GM12801 (cell line): Measurements from ENCODE around the gene SRGN.

ENCODE experiments used
- TF ChIP-seq, protein P1 (sequence below): IDR thresholded peaks from one replicate; pipeline ENCODE4 v1.5.1; 2011; ENCODE audit warnings: control low read depth; ENCODE audit not compliant: insufficient read length; ENCODE audit errors: extremely low read depth

The SRGN gene

DNA sequence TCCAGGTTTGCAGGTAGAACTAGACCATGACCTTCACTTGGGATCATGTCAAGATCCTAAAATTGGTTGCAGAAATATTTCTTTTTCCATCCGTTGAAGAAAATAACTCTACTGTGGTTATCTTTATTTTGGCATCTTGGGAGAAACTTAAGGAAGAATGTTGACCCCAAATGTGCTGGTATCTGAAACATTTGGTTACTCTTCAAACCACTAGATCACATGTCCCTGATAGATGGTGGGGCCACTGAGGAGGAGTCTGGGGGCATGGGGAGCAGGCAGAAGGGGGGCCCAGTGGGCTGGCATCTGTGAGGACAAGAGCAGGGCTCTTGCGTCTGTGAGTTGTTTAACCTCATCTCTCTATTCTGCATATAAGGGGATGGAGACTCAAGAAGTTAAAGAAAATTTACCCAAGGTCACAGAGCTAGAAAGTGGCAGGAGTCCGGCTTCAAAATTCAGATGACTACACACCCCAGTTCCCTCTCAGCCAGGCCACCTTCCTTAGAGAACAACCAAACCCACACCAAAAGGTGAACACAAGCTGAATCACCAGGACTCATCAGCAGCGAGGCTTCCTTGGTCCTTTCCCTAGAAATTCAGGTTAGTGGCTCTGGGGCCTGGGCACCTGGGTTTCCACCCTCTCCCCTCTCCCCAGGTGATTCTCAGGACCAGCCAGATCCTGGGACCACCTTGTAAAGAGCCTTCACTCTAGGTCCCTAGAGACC, 40.6 kb upstream of the SRGN start:
- TF ChIP-seq, protein P1, sequence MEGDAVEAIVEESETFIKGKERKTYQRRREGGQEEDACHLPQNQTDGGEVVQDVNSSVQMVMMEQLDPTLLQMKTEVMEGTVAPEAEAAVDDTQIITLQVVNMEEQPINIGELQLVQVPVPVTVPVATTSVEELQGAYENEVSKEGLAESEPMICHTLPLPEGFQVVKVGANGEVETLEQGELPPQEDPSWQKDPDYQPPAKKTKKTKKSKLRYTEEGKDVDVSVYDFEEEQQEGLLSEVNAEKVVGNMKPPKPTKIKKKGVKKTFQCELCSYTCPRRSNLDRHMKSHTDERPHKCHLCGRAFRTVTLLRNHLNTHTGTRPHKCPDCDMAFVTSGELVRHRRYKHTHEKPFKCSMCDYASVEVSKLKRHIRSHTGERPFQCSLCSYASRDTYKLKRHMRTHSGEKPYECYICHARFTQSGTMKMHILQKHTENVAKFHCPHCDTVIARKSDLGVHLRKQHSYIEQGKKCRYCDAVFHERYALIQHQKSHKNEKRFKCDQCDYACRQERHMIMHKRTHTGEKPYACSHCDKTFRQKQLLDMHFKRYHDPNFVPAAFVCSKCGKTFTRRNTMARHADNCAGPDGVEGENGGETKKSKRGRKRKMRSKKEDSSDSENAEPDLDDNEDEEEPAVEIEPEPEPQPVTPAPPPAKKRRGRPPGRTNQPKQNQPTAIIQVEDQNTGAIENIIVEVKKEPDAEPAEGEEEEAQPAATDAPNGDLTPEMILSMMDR, result no peak

GRCh38 chr10:69048103-69048502, 39.8 kb upstream of the SRGN start:
- TF ChIP-seq, protein P1, result no peak

GRCh38 chr10:69049566-69049961, 38.3 kb upstream of the SRGN start:
- TF ChIP-seq, protein P1, result no peak

- TF ChIP-seq, protein P1, result no peak
These were observed 36.6 kb upstream of the SRGN start for GRCh38 chr10:69051303-69051702.

- TF ChIP-seq, protein P1, result no peak
These were observed 36.0 kb upstream of the SRGN start for GRCh38 chr10:69051710-69052487.

- TF ChIP-seq, protein P1, result no peak
These were observed 35.2 kb upstream of the SRGN start for GRCh38 chr10:69052736-69053135.

DNA sequence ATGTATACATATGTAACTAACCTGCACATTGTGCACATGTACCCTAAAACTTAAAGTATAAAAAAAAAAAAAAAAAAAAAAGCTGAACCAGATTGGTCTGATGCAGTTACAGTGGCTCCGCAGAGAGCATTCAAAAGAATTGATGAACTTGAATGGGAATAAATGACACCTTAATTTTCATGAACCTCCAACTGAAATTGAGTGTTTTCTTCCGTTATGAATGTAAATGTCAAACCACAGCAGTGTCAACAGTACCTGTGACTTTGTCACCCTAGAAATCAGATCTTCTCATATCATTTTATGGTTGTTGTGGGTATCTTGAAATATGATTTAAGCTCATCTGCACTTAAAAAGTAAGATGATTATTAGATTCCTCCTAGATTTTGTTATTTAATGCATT, 32.7 kb upstream of the SRGN start:
- TF ChIP-seq, protein P1, result no peak
